Liver (tissue), 3 donors: ENCODE measurements around the gene DCAF4.

ENCODE experiments used
- CTCF ChIP-seq: fragments of 150-350 bp; IDR thresholded peaks from 2 replicates; pipeline ENCODE4 v1.5.1; 2017; ENCODE audit warnings: improper control_type of control experiment, low read depth, low read length; ENCODE audit not compliant: missing input control
- EGR1 ChIP-seq, 2 donors: IDR thresholded peaks; 2 replicates each; pipeline ENCODE4 v1.6.1; 2016 to 2018; ENCODE audit warnings: antibody characterized with exemption in 2 of 2, low read depth in 2 of 2
- GABPA ChIP-seq, 2 donors: IDR thresholded peaks in 1 of 2; conservative IDR thresholded peaks in 1 of 2; 2 replicates each; pipeline ENCODE4 v1.6.1; 2016; ENCODE audit warnings: antibody characterized with exemption in 2 of 2, mild to moderate bottlenecking in 1 of 2, moderate library complexity in 1 of 2
- JUND ChIP-seq, 2 donors: IDR thresholded peaks; 2 replicates each; pipeline ENCODE4 v1.6.1; 2016; ENCODE audit warnings: antibody characterized with exemption in 2 of 2
- RXRA ChIP-seq, 2 donors: IDR thresholded peaks; 2 replicates each; pipeline ENCODE4 v1.6.1; 2017 to 2018; ENCODE audit warnings: antibody characterized with exemption in 2 of 2, mild to moderate bottlenecking in 1 of 2
- SP1 ChIP-seq: IDR thresholded peaks from 2 replicates; pipeline ENCODE4 v1.6.1; 2018; ENCODE audit warnings: antibody characterized with exemption, mild to moderate bottlenecking
- TAF1 ChIP-seq: conservative IDR thresholded peaks from 2 replicates; pipeline ENCODE4 v1.6.1; 2016; ENCODE audit warnings: antibody characterized with exemption, mild to moderate bottlenecking
- YY1 ChIP-seq: IDR thresholded peaks from 2 replicates; pipeline ENCODE4 v1.6.1; 2016; ENCODE audit warnings: antibody characterized with exemption, mild to moderate bottlenecking
- TF ChIP-seq, protein P1 (sequence below): IDR thresholded peaks from 2 replicates; pipeline ENCODE4 v1.6.1; 2016; ENCODE audit warnings: antibody characterized with exemption
- TF ChIP-seq, protein P2 (sequence below): IDR thresholded peaks from 2 replicates; pipeline ENCODE4 v1.6.1; 2016; ENCODE audit warnings: antibody characterized with exemption, mild to moderate bottlenecking
- donor health status: healthy.
- donor health status: healthy.

DNA sequence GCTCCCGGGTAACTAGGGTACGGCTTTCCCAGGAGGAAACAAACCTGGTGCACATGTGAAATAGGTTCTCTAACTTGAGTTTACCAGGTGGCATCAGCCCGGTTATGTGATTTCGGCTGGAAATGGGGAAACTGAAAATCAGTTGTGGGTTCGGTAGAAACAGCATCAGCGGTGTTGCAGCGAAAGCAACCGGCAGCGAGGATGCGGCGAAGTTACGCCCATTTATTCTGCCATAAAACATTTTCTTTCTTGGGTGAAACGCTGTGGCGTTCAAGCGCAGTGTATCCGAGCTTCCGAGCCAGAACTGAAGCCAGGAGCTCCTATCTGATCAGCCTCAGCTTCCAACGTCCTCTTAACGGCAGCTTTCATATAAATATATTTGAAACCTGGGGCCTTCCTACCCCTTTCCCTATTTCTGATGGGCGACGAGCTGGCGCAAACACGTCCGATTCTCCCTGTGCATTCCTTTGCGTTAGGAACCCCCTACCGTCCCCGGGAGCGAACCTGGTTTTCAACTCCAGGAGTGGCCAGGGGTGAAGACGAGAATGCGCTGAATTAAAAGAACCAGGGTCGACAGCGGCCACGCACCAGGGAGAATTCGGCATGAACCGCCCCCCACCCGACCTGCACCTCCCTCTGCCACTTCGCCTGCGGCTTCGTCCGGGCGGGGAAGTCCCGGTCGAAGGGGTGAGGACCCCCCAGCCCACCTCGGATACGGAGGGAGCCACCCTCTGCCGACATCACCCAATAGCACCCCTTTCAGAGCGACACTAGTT lies 34.0 kb upstream of the DCAF4 start:
- TF ChIP-seq SP1 (no peak), CTCF (peak; percentile 2), EGR1 (IDR thresholded peaks at IDR 0.05; ENCODE audit: low read depth in 2 of 2) (no peak), TAF1 (no peak), YY1 (no peak), RXRA (IDR thresholded peaks at IDR 0.05) (no peak), JUND (IDR thresholded peaks at IDR 0.05) (no peak), GABPA (IDR thresholded peaks at IDR 0.05 in 1 of 2, conservative IDR thresholded peaks at IDR 0.05 in 1 of 2) (no peak)
- TF ChIP-seq, protein P1, sequence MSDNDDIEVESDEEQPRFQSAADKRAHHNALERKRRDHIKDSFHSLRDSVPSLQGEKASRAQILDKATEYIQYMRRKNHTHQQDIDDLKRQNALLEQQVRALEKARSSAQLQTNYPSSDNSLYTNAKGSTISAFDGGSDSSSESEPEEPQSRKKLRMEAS: no peak
- TF ChIP-seq, protein P2, sequence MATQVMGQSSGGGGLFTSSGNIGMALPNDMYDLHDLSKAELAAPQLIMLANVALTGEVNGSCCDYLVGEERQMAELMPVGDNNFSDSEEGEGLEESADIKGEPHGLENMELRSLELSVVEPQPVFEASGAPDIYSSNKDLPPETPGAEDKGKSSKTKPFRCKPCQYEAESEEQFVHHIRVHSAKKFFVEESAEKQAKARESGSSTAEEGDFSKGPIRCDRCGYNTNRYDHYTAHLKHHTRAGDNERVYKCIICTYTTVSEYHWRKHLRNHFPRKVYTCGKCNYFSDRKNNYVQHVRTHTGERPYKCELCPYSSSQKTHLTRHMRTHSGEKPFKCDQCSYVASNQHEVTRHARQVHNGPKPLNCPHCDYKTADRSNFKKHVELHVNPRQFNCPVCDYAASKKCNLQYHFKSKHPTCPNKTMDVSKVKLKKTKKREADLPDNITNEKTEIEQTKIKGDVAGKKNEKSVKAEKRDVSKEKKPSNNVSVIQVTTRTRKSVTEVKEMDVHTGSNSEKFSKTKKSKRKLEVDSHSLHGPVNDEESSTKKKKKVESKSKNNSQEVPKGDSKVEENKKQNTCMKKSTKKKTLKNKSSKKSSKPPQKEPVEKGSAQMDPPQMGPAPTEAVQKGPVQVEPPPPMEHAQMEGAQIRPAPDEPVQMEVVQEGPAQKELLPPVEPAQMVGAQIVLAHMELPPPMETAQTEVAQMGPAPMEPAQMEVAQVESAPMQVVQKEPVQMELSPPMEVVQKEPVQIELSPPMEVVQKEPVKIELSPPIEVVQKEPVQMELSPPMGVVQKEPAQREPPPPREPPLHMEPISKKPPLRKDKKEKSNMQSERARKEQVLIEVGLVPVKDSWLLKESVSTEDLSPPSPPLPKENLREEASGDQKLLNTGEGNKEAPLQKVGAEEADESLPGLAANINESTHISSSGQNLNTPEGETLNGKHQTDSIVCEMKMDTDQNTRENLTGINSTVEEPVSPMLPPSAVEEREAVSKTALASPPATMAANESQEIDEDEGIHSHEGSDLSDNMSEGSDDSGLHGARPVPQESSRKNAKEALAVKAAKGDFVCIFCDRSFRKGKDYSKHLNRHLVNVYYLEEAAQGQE: no peak
